Measurements from ENCODE around the gene MTA2. TPM values are rescaled to one million over a fixed set of nuclear protein-coding genes. Genes with fewer than 3 reads are reported as not detected.
A peak's percentile ranks its signal among the peaks of the same experiment; 100 is the strongest.

Gene MTA2
- total and polyA plus RNA-seq, 10 of the 15 experiments (the other 5 are each of a cell fraction or from before 2014, with no cell fraction given) = 6.7 to 201 (median 113) TPM

- DNase-seq (ENCODE audit: low read depth, low spot score) = peak; percentile 82
- Histone ChIP-seq H3K4me1 (ENCODE audit: control insufficient read depth, insufficient read depth, low read length) (peaks cover 4% of the 10 kb centered on the region; the same call in 1 of the 2 replicates), H3K9me3 (replicated peaks; ENCODE audit: control insufficient read depth, insufficient read depth, low read length) (no peaks in the 10 kb centered on the region), H3K27me3 (replicated peaks in 1 of 2; ENCODE audit: control insufficient read depth in 2 of 2, insufficient read depth in 2 of 2, low read length in 1 of 2) (no peaks in the 10 kb centered on the region), H3K4me3 (peak within 1 kb of the TSS; percentile 98), H3K36me3 (ENCODE audit: control insufficient read depth in 2 of 2, insufficient read depth in 2 of 2, low read length in 1 of 2) (peaks cover 10 to 13% of the 10 kb centered on the region in 2 experiments; a peak in 3 of 4 replicates), H3K79me2 (ENCODE audit: control insufficient read depth, insufficient read depth, low read length) (peaks cover 37% of the 10 kb centered on the region), H2AFZ (ENCODE audit: control insufficient read depth, low read depth, low read length) (peak within 1 kb of the TSS; percentile 67), H3K9ac (ENCODE audit: control insufficient read depth, insufficient read depth, low read length) (peak within 1 kb of the TSS; percentile 98), H3K4me2 (ENCODE audit: control insufficient read depth, insufficient read depth) (peak within 1 kb of the TSS; percentile 93), H3K27ac (ENCODE audit: control insufficient read depth, insufficient read depth) (peak within 1 kb of the TSS; percentile 93), H4K20me1 (ENCODE audit: control insufficient read depth, insufficient read depth) (no peaks in the 10 kb centered on the region; the same call in 1 of the 2 replicates)
- in situ Hi-C loops (cut with MboI) (no loop called here), intact Hi-C loops (cut with micrococcal nuclease; ENCODE audit: unreplicated experiment) (loop anchor here (2.0 kb wide), 1 partner anchor 23 kb away; no protein-coding TSS in a partner anchor)
- RAD21 ChIA-PET (ENCODE audit: unreplicated experiment) = interaction anchor here (0.6 to 1.6 kb wide), 6 partner anchors 19 to 222 kb away, joined by 3 to 9 read pairs (median 3); partner anchors contain the start of genes B3GAT3, C11orf98, CSKMT and LBHD1
- ATAC-seq = peak; percentile 99
- TSS peak; percentile 75 for BruUV-seq (replicated peaks)
- POLR2A ChIA-PET = interaction anchor here (0.5 to 14.6 kb wide), 12 partner anchors 10 to 210 kb away, joined by 3 to 295 read pairs (median 6); partner anchors contain the start of genes B3GAT3, C11orf98, CSKMT and HNRNPUL2
- SMC1A ChIA-PET (ENCODE audit: uncharacterized antibody, unreplicated experiment) = interaction anchor here (1.2 to 3.1 kb wide), 4 partner anchors 9 to 81 kb away, joined by 3 to 9 read pairs (median 4); partner anchors contain the start of genes C11orf98, CSKMT, HNRNPUL2 and TTC9C
- WGBS (ENCODE audit: insufficient coverage, insufficient replicate concordance, low lambda C conversion rate, missing lambda C conversion rate) = under 1% methylated on average over 71 of the region's 73 CpGs
- peak; percentile 74 for FAIRE-seq
- CTCF ChIA-PET = interaction anchor here (0.8 to 1.6 kb wide), 4 partner anchors 19 to 55 kb away, joined by 3 to 7 read pairs (median 4); partner anchors contain the start of genes C11orf98, CSKMT and TUT1
- TF ChIP-seq POLR2AphosphoS5 (IDR thresholded peaks at IDR 0.05; ENCODE audit: low read length) (peak; percentile 92), BCLAF1 (IDR thresholded peaks at IDR 0.05) (no peak), RUNX3 (IDR thresholded peaks at IDR 0.05; ENCODE audit: low read length) (peak; percentile 64), CBX3 (IDR thresholded peaks at IDR 0.05; ENCODE audit: borderline replicate concordance, low read depth) (no peak), ZNF384 (IDR thresholded peaks at IDR 0.05; ENCODE audit: borderline replicate concordance, low read depth, low read length) (no peak), NBN (IDR thresholded peaks at IDR 0.05) (peak; percentile 76), HCFC1 (IDR thresholded peaks at IDR 0.05; ENCODE audit: low read length) (no peak), LARP7 (IDR thresholded peaks at IDR 0.05) (peak; percentile 82), SMAD1 (IDR thresholded peaks at IDR 0.05; ENCODE audit: low read depth, partially characterized antibody) (peak; percentile 54), E2F4 (IDR thresholded peaks at IDR 0.05; ENCODE audit: low read depth, low read length) (peak; percentile 72), DPF2 (IDR thresholded peaks at IDR 0.05) (peak; percentile 71), GATAD2B (conservative IDR thresholded peaks at IDR 0.05; ENCODE audit: low read depth) (peak; percentile 70), CREM (IDR thresholded peaks at IDR 0.05; ENCODE audit: low read depth) (peak; percentile 83; the same call in 1 of the 2 replicates), TAF1 (IDR thresholded peaks at IDR 0.05; ENCODE audit: borderline replicate concordance, low read depth, low read length) (peak; percentile 94), RB1 (IDR thresholded peaks at IDR 0.05; ENCODE audit: borderline replicate concordance) (peak; percentile 76; the same call in 1 of the 2 replicates), NR2F1 (conservative IDR thresholded peaks at IDR 0.05) (peak; percentile 97), POU2F2 (IDR thresholded peaks at IDR 0.05; ENCODE audit: borderline replicate concordance, low read depth, low read length) (peak; percentile 79; the same call in 2 of the 3 replicates), CBFB (IDR thresholded peaks at IDR 0.05; ENCODE audit: low read depth) (peak; percentile 63), ELK1 (IDR thresholded peaks at IDR 0.05; ENCODE audit: low read depth, low read length) (0 out of 2 replicates have a peak, but pooled peaks have one; percentile 43)
Measured at GRCh38 chr11:62645946-62646824, 44.5 kb upstream of the MTA2 start, which contains the start of gene GANAB. Gene GANAB (minus strand): TSS chr11:62646613. CDS start chr11:62646599, 14 bp downstream.

Data from GM12878 (cell line).